ENCODE measurements around the gene DNAI1. TPM values are rescaled to one million over a fixed set of nuclear protein-coding genes. Genes with fewer than 3 reads are reported as not detected.

Gene DNAI1
- total RNA-seq, 2 experiments from 2014 or later = 0.34 TPM; not detected in 1

GRCh38 chr9:34451135-34451534, 7.5 kb upstream of the DNAI1 start:
- Mint-ChIP-seq H3K27me3 (no peaks in the 10 kb centered on the region), H3K27ac (no peak overlapping the region), H3K9me3 (ENCODE audit: low read depth) (no peaks in the 10 kb centered on the region), H3K4me1 (peaks cover 20% of the 10 kb centered on the region), H3K36me3 (ENCODE audit: low read depth) (no peaks in the 10 kb centered on the region), H3K4me3 (no peak overlapping the region)
- POLR2A ChIA-PET = no interaction called here
- ATAC-seq (no peak), DNase-seq (no peak)
- intact Hi-C loops (cut with DNase I, micrococcal nuclease) = loop anchor here in 1 of 2 experiments (10.0 kb wide), 1 partner anchor 1286 kb away; the partner anchor contains the start of gene B4GALT1
- CTCF ChIA-PET = interaction anchor here (1.2 to 1.6 kb wide), 4 partner anchors 11 to 141 kb away, joined by 4 to 6 read pairs (median 4); no protein-coding TSS in a partner anchor

- H3K4me1 Mint-ChIP-seq = peaks cover 24% of the 10 kb centered on the region
- no peak overlapping the region for H3K4me3 Mint-ChIP-seq
- no peaks in the 10 kb centered on the region for H3K9me3 Mint-ChIP-seq (ENCODE audit: low read depth)
- H3K27me3 Mint-ChIP-seq = no peaks in the 10 kb centered on the region
- ATAC-seq = peak; percentile 57
- ChIA-PET POLR2A (no interaction called here), CTCF (interaction anchor here (1.2 to 1.6 kb wide), 3 partner anchors 12 to 49 kb away, joined by 4 read pairs; no protein-coding TSS in a partner anchor)
- intact Hi-C loops (cut with DNase I, micrococcal nuclease) = loop anchor here in 1 of 2 experiments (10.0 kb wide), 1 partner anchor 1287 kb away; the partner anchor contains the start of gene B4GALT1
- H3K36me3 Mint-ChIP-seq (ENCODE audit: low read depth) = no peaks in the 10 kb centered on the region
- H3K27ac Mint-ChIP-seq = no peak overlapping the region
- DNase-seq = peak; percentile 54
These were observed 7.1 kb upstream of the DNAI1 start for GRCh38 chr9:34451545-34451944.

- Mint-ChIP-seq H3K36me3 (ENCODE audit: low read depth) (no peaks in the 10 kb centered on the region), H3K27ac (no peak overlapping the region), H3K9me3 (ENCODE audit: low read depth) (no peaks in the 10 kb centered on the region), H3K4me3 (no peak overlapping the region), H3K4me1 (peaks cover 34% of the 10 kb centered on the region), H3K27me3 (no peaks in the 10 kb centered on the region)
- no peak for ATAC-seq
- ChIA-PET CTCF (interaction anchor here (0.6 to 0.8 kb wide), 2 partner anchors 8 to 28 kb away, joined by 3 to 4 read pairs; no protein-coding TSS in a partner anchor), POLR2A (no interaction called here)
- DNase-seq = no peak
- intact Hi-C loops (cut with DNase I, micrococcal nuclease) = loop anchor here in 1 of 2 experiments (10.0 kb wide), 1 partner anchor 1288 kb away; the partner anchor contains the start of gene B4GALT1
These were observed 6.0 kb upstream of the DNAI1 start for GRCh38 chr9:34452568-34452967.

GRCh38 chr9:34454571-34455065, 4.0 kb upstream of the DNAI1 start:
- Mint-ChIP-seq H3K9me3 (ENCODE audit: low read depth) (no peaks in the 10 kb centered on the region), H3K4me3 (no peak overlapping the region), H3K36me3 (ENCODE audit: low read depth) (no peaks in the 10 kb centered on the region), H3K27me3 (peaks cover 3% of the 10 kb centered on the region), H3K4me1 (peaks cover 43% of the 10 kb centered on the region), H3K27ac (no peak overlapping the region)
- POLR2A ChIA-PET = interaction anchor here (0.6 to 1.0 kb wide), 2 partner anchors 42 to 278 kb away, joined by 3 to 8 read pairs; no protein-coding TSS in a partner anchor
- ATAC-seq = peak; percentile 62
- DNase-seq = peak; percentile 68
- CTCF ChIA-PET = interaction anchor here (0.6 to 2.1 kb wide), 8 partner anchors 9 to 92 kb away, joined by 3 to 7 read pairs (median 3); no protein-coding TSS in a partner anchor
- intact Hi-C loops (cut with DNase I, micrococcal nuclease) = loop anchor here (5.0 to 10.0 kb wide), 7 partner anchors 48 to 1358 kb away; partner anchors contain the start of genes B4GALT1 (in 1 of the 2), CREB3 (in 1 of the 2), DCAF12 (in 1 of the 2) and GBA2 (in 1 of the 2)

GRCh38 chr9:34456151-34456550, 2.5 kb upstream of the DNAI1 start:
- intact Hi-C loops (cut with DNase I, micrococcal nuclease) = loop anchor here (5.0 to 10.0 kb wide), 7 partner anchors 46 to 1356 kb away; partner anchors contain the start of genes B4GALT1 (in 1 of the 2), CREB3 (in 1 of the 2), DCAF12 (in 1 of the 2) and GBA2 (in 1 of the 2)
- DNase-seq (no peak), ATAC-seq (no peak)
- POLR2A ChIA-PET = no interaction called here
- H3K36me3 Mint-ChIP-seq (ENCODE audit: low read depth) = no peaks in the 10 kb centered on the region
- H3K27ac Mint-ChIP-seq = no peak overlapping the region
- no peak overlapping the region for H3K4me3 Mint-ChIP-seq
- H3K9me3 Mint-ChIP-seq (ENCODE audit: low read depth) = no peaks in the 10 kb centered on the region
- peaks cover 6% of the 10 kb centered on the region for H3K27me3 Mint-ChIP-seq
- peaks cover 46% of the 10 kb centered on the region for H3K4me1 Mint-ChIP-seq
- CTCF ChIA-PET = interaction anchor here (0.9 to 1.7 kb wide), 4 partner anchors 15 to 82 kb away, joined by 4 to 8 read pairs (median 6); no protein-coding TSS in a partner anchor

- POLR2A ChIA-PET = no interaction called here
- peaks cover 42% of the 10 kb centered on the region for H3K4me1 Mint-ChIP-seq
- no peak for ATAC-seq
- intact Hi-C loops (cut with DNase I, micrococcal nuclease) = loop anchor here (5.0 to 10.0 kb wide), 7 partner anchors 46 to 1356 kb away; partner anchors contain the start of genes B4GALT1 (in 1 of the 2), CREB3 (in 1 of the 2), DCAF12 (in 1 of the 2) and GBA2 (in 1 of the 2)
- CTCF ChIA-PET = interaction anchor here (0.6 to 1.6 kb wide), 4 partner anchors 43 to 405 kb away, joined by 3 to 8 read pairs (median 4); no protein-coding TSS in a partner anchor
- no peak for DNase-seq
- no peak overlapping the region for H3K27ac Mint-ChIP-seq
- no peaks in the 10 kb centered on the region for H3K9me3 Mint-ChIP-seq (ENCODE audit: low read depth)
- H3K4me3 Mint-ChIP-seq = peak overlapping the region; percentile 84
- H3K36me3 Mint-ChIP-seq (ENCODE audit: low read depth) = no peaks in the 10 kb centered on the region
- peaks cover 9% of the 10 kb centered on the region for H3K27me3 Mint-ChIP-seq
These were observed 1.9 kb upstream of the DNAI1 start for GRCh38 chr9:34456746-34457145.

- DNase-seq = peak; percentile 48
These were observed 1.2 kb upstream of the DNAI1 start for GRCh38 chr9:34457266-34458012.

GRCh38 chr9:34458959-34459340, 345 bp downstream of the DNAI1 start:
- H3K27me3 Mint-ChIP-seq = peaks cover 9% of the 10 kb centered on the region
- ChIA-PET POLR2A (interaction anchor here (0.6 to 1.0 kb wide), 2 partner anchors 9 to 179 kb away, joined by 3 to 4 read pairs; partner anchors contain the start of gene SIGMAR1), CTCF (interaction anchor here (0.7 to 1.3 kb wide), 2 partner anchors 13 to 80 kb away, joined by 3 read pairs; no protein-coding TSS in a partner anchor)
- H3K4me1 Mint-ChIP-seq = peaks cover 45% of the 10 kb centered on the region
- no peaks in the 10 kb centered on the region for H3K36me3 Mint-ChIP-seq (ENCODE audit: low read depth)
- intact Hi-C loops (cut with DNase I, micrococcal nuclease) = loop anchor here (1.0 to 10.0 kb wide), 23 partner anchors 41 to 1353 kb away; partner anchors contain the start of genes RPP25L (in 2 of the 2), SIGMAR1 (in 2 of the 2), B4GALT1 (in 1 of the 2) and CREB3 (in 1 of the 2)
- ATAC-seq (no peak), DNase-seq (no peak)
- no peak overlapping the region for H3K27ac Mint-ChIP-seq
- H3K9me3 Mint-ChIP-seq (ENCODE audit: low read depth) = no peaks in the 10 kb centered on the region
- H3K4me3 Mint-ChIP-seq = peak overlapping the region; percentile 84

More at GRCh38 chr9:34457266-34458012, 1.2 kb upstream of the DNAI1 start:
- CTCF ChIA-PET = interaction anchor here (1.0 to 1.6 kb wide), 2 partner anchors 43 to 54 kb away, joined by 4 to 8 read pairs; no protein-coding TSS in a partner anchor
- Mint-ChIP-seq H3K4me1 (peaks cover 40% of the 10 kb centered on the region), H3K36me3 (ENCODE audit: low read depth) (no peaks in the 10 kb centered on the region), H3K27ac (peak overlapping the region; percentile 75), H3K9me3 (ENCODE audit: low read depth) (no peaks in the 10 kb centered on the region), H3K4me3 (peak overlapping the region; percentile 84), H3K27me3 (peaks cover 9% of the 10 kb centered on the region)
- POLR2A ChIA-PET = no interaction called here
- intact Hi-C loops (cut with DNase I, micrococcal nuclease) = loop anchor here (1.0 to 10.0 kb wide), 23 partner anchors 43 to 1355 kb away; partner anchors contain the start of genes RPP25L (in 2 of the 2), SIGMAR1 (in 2 of the 2), B4GALT1 (in 1 of the 2) and CREB3 (in 1 of the 2)
- no peak for ATAC-seq

- POLR2A ChIA-PET = no interaction called here
- peak overlapping the region; percentile 84 for H3K4me3 Mint-ChIP-seq
These were observed 751 bp downstream of the DNAI1 start for GRCh38 chr9:34459356-34459755.

GRCh38 chr9:34459941-34460340, 1.3 kb downstream of the DNAI1 start:
- DNase-seq (no peak), ATAC-seq (no peak)
- Mint-ChIP-seq H3K4me3 (no peak overlapping the region), H3K9me3 (ENCODE audit: low read depth) (no peaks in the 10 kb centered on the region), H3K36me3 (ENCODE audit: low read depth) (no peaks in the 10 kb centered on the region), H3K27me3 (peaks cover 9% of the 10 kb centered on the region), H3K27ac (no peak overlapping the region), H3K4me1 (peaks cover 39% of the 10 kb centered on the region)
- intact Hi-C loops (cut with DNase I, micrococcal nuclease) = loop anchor here (2.0 to 10.0 kb wide), 12 partner anchors 42 to 1352 kb away; partner anchors contain the start of genes B4GALT1 (in 1 of the 2), CREB3 (in 1 of the 2), DCAF12 (in 1 of the 2) and ENHO (in 1 of the 2)
- ChIA-PET POLR2A (no interaction called here), CTCF (interaction anchor here (0.6 to 1.3 kb wide), 4 partner anchors 81 to 147 kb away, joined by 3 read pairs; no protein-coding TSS in a partner anchor)

More at GRCh38 chr9:34459356-34459755, 751 bp downstream of the DNAI1 start:
- Mint-ChIP-seq H3K27ac (no peak overlapping the region), H3K27me3 (peaks cover 9% of the 10 kb centered on the region), H3K9me3 (ENCODE audit: low read depth) (no peaks in the 10 kb centered on the region), H3K4me1 (peaks cover 45% of the 10 kb centered on the region), H3K36me3 (ENCODE audit: low read depth) (no peaks in the 10 kb centered on the region)
- intact Hi-C loops (cut with DNase I, micrococcal nuclease) = loop anchor here (2.0 to 10.0 kb wide), 12 partner anchors 43 to 1353 kb away; partner anchors contain the start of genes B4GALT1 (in 1 of the 2), CREB3 (in 1 of the 2), DCAF12 (in 1 of the 2) and ENHO (in 1 of the 2)
- DNase-seq = no peak
- CTCF ChIA-PET = interaction anchor here (1.3 kb wide), 1 partner anchor 80 kb away, joined by 3 read pairs; no protein-coding TSS in a partner anchor
- no peak for ATAC-seq
